Endothelial cell (in vitro differentiated cells): ENCODE measurements around the gene RAB26. TPM values are rescaled to one million over a fixed set of nuclear protein-coding genes. Genes with fewer than 3 reads are reported as not detected.

Experiments
- DNase-seq: peaks from one replicate; pipeline ENCODE4 v3.0.0; 2021; ENCODE audit warnings: low spot score
- H3K27ac Mint-ChIP-seq: one replicate; pipeline ENCODE4 v1.8.0; 2021; ENCODE audit warnings: mixed read lengths, inconsistent platforms; ENCODE audit not compliant: unreplicated experiment
- H3K27me3 Mint-ChIP-seq: one replicate; pipeline ENCODE4 v1.8.0; 2021; ENCODE audit warnings: mild to moderate bottlenecking, moderate library complexity, mixed read lengths, inconsistent platforms; ENCODE audit not compliant: unreplicated experiment
- H3K36me3 Mint-ChIP-seq: one replicate; pipeline ENCODE4 v1.8.0; 2021; ENCODE audit warnings: mild to moderate bottlenecking, low read depth, mixed read lengths, inconsistent platforms; ENCODE audit not compliant: unreplicated experiment
- H3K4me1 Mint-ChIP-seq: one replicate; pipeline ENCODE4 v1.8.0; 2021; ENCODE audit warnings: mild to moderate bottlenecking, mixed read lengths, inconsistent platforms; ENCODE audit not compliant: unreplicated experiment
- H3K4me3 Mint-ChIP-seq: one replicate; pipeline ENCODE4 v1.8.0; 2021; ENCODE audit warnings: mild to moderate bottlenecking, mixed read lengths, inconsistent platforms; ENCODE audit not compliant: unreplicated experiment
- H3K9me3 Mint-ChIP-seq: one replicate; pipeline ENCODE4 v1.8.0; 2021; ENCODE audit warnings: mixed read lengths, inconsistent platforms; ENCODE audit not compliant: unreplicated experiment
- CTCF ChIP-seq: fragments of 200-600 bp; sonication (generic); IDR thresholded peaks from one replicate; pipeline ENCODE4 v1.5.0; 2021; ENCODE audit warnings: antibody characterized with exemption; ENCODE audit not compliant: unreplicated experiment
- total RNA-seq: library from RNA; stranded (reverse); fragmentation: NEBNext Ultra II Directional; extraction: Animal tissue kit (Norgen Biotek cat#: 25700); gene quantifications from one replicate; pipeline ENCODE4 v1.2.1, GENCODE V29; 2021; ENCODE audit not compliant: unreplicated experiment

The RAB26 gene
- total RNA-seq, 1 donor from 2014 or later = 1.9 TPM

DNA sequence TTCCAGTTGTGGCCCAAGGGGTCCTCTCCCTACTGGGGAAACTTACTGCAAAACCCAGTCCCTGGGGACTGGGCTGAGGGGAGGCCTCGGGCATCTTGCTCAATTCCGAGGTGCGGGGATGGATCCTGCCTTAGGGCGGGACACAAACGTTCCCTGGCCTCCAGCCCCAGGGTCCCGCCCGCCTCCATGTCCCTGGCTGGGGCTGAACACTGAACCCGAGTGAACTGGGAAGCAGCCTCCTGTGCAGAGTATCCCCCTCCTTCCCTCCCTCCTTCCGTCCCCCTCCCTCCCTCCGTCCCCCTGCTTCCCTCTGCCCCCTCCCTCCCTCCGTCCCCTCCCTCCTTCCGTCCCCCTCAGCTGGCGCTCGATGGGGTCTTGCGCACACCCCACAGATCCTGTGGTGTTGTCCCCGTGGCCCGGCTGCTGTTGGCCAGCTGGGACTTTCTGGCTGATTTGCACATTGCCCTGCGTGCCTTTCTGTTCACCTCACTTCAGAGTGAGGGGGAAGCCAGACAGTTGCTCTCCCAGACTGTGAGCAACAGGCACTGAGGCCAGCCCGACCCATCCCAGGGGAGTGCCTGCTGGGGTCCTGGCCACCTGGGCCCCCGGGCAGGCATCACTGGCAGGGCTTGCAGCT is 12.6 kb downstream of the RAB26 start:
- Mint-ChIP-seq H3K27ac (no peak overlapping the region), H3K9me3 (no peaks in the 10 kb centered on the region), H3K4me1 (peaks cover 31% of the 10 kb centered on the region), H3K36me3 (peaks cover 9% of the 10 kb centered on the region), H3K27me3 (peaks cover 12% of the 10 kb centered on the region), H3K4me3 (no peak overlapping the region)
- no peak for DNase-seq
- TF ChIP-seq CTCF = no peak

GRCh38 chr16:2161911-2162310 is 13.5 kb downstream of the RAB26 start:
- Mint-ChIP-seq H3K36me3 (peaks cover 7% of the 10 kb centered on the region), H3K9me3 (no peaks in the 10 kb centered on the region), H3K27me3 (peaks cover 5% of the 10 kb centered on the region), H3K4me1 (peaks cover 23% of the 10 kb centered on the region), H3K4me3 (no peak overlapping the region), H3K27ac (no peak overlapping the region)
- TF ChIP-seq CTCF = no peak
- DNase-seq = no peak

- peaks cover 7% of the 10 kb centered on the region for H3K36me3 Mint-ChIP-seq
- H3K27me3 Mint-ChIP-seq = no peaks in the 10 kb centered on the region
- H3K9me3 Mint-ChIP-seq = no peaks in the 10 kb centered on the region
- no peak overlapping the region for H3K27ac Mint-ChIP-seq
- TF ChIP-seq CTCF = no peak
- peaks cover 16% of the 10 kb centered on the region for H3K4me1 Mint-ChIP-seq
- DNase-seq = no peak
- no peak overlapping the region for H3K4me3 Mint-ChIP-seq
Measured at GRCh38 chr16:2162676-2163118, 14.3 kb downstream of the RAB26 start.

- no peak overlapping the region for H3K27ac Mint-ChIP-seq
- no peaks in the 10 kb centered on the region for H3K9me3 Mint-ChIP-seq
- no peak for DNase-seq
- H3K4me3 Mint-ChIP-seq = no peak overlapping the region
- TF ChIP-seq CTCF = no peak
- peaks cover 7% of the 10 kb centered on the region for H3K36me3 Mint-ChIP-seq
- peaks cover 12% of the 10 kb centered on the region for H3K4me1 Mint-ChIP-seq
- no peaks in the 10 kb centered on the region for H3K27me3 Mint-ChIP-seq
Measured at GRCh38 chr16:2163211-2163881, 14.9 kb downstream of the RAB26 start.

GRCh38 chr16:2165861-2166260 is 17.4 kb downstream of the RAB26 start:
- peak overlapping the region; percentile 67 for H3K27ac Mint-ChIP-seq
- no peak for DNase-seq
- H3K9me3 Mint-ChIP-seq = no peaks in the 10 kb centered on the region
- peaks cover 13% of the 10 kb centered on the region for H3K4me1 Mint-ChIP-seq
- H3K36me3 Mint-ChIP-seq = peaks cover 7% of the 10 kb centered on the region
- peak overlapping the region; percentile 65 for H3K4me3 Mint-ChIP-seq
- H3K27me3 Mint-ChIP-seq = no peaks in the 10 kb centered on the region
- no peak for TF ChIP-seq CTCF
